ENCODE results near the gene MEX3D. TPM values are rescaled to one million over a fixed set of nuclear protein-coding genes. Genes with fewer than 3 reads are reported as not detected.

Gene MEX3D
- total RNA-seq, 4 donors from 2014 or later = 20.8 to 100 (median 27.8) TPM

DNA sequence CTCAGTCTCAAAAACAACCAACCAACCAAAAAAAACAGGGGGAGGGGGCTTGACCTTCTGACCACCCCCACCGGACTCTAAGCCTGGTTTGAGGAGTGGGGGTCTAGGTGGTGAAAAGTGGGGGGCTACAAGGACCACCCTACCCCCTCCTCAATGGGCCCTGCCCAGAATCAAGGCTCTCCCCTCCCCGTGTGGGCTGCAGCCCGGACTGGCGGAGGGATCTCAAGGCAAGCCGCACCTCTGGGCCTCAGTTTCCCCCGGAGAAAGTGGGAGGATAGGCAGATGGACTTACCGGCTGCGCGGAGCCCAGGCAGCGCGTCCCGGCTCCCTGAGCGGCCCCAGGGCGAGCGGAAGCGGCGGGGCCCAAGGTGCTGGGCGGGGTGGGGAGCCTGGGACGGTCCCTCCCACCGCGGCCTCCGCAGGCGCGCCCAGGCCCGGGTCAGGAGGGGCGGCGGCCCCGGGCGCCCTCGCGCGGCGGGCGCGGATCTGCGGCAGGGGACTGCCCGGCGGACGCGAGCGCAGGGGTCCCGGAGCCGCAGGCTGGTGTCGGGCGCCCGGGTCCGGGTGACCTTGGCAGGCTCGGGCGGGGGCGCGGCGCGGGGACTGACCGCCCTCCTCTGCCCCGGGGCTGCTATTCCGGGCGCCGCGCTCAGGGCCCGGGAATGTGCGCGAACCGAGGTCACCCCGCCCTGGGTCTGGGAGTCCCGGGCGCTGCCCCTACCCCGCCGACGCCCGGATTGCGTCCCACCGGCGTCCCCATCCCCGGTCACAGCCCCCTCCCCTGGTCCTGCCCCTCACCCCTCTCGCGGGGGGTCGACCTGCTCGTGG lies 55.2 kb downstream of the MEX3D start, which contains the start of gene ADAMTSL5:
Gene ADAMTSL5 (minus strand): TSS at position 349 of the 828 bp plus-strand sequence. CDS start 2,076 bp downstream, outside the sequence.
- TF ChIP-seq EP300 (IDR thresholded peaks at IDR 0.05; ENCODE audit: low read depth) = no peak
- peak in 1 of 3 donors; percentile 44 for TF ChIP-seq POLR2AphosphoS5 (IDR thresholded peaks at IDR 0.05)
- no peak for TF ChIP-seq POLR2A (IDR thresholded peaks at IDR 0.05)
- TF ChIP-seq, protein P1, sequence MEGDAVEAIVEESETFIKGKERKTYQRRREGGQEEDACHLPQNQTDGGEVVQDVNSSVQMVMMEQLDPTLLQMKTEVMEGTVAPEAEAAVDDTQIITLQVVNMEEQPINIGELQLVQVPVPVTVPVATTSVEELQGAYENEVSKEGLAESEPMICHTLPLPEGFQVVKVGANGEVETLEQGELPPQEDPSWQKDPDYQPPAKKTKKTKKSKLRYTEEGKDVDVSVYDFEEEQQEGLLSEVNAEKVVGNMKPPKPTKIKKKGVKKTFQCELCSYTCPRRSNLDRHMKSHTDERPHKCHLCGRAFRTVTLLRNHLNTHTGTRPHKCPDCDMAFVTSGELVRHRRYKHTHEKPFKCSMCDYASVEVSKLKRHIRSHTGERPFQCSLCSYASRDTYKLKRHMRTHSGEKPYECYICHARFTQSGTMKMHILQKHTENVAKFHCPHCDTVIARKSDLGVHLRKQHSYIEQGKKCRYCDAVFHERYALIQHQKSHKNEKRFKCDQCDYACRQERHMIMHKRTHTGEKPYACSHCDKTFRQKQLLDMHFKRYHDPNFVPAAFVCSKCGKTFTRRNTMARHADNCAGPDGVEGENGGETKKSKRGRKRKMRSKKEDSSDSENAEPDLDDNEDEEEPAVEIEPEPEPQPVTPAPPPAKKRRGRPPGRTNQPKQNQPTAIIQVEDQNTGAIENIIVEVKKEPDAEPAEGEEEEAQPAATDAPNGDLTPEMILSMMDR (IDR thresholded peaks at IDR 0.05) = no peak
- Histone ChIP-seq H3K27me3 (peaks cover 47% of the 10 kb centered on the region), H3K27ac (peak within 1 kb of the TSS; percentile 77 to 82 (median 80)), H3K4me1 (peaks cover 0 to 24% (median 11%) of the 10 kb centered on the region in 4 donors), H3K36me3 (no peaks in the 10 kb centered on the region), H3K4me3 (peak within 1 kb of the TSS; percentile 38 to 66 (median 52)), H3K9me3 (no peaks in the 10 kb centered on the region)
- intact Hi-C loops (cut with DNase I; ENCODE audit: low total_unique reads) (no loop called here), in situ Hi-C loops (cut with MboI; ENCODE audit: low pct_ligation_motif_present in 1 of 4, low pct_unique_long_range_greater_than_20kb in 1 of 4, low sequenced_read_pairs in 3 of 4) (no loop called here)
- peak; percentile 84 for DNase-seq
- 1 to 17% methylated on average over 1 to 60 of the region's 78 CpGs for WGBS, 2 donors (ENCODE audit: low coverage in 1 of 2)

DNA sequence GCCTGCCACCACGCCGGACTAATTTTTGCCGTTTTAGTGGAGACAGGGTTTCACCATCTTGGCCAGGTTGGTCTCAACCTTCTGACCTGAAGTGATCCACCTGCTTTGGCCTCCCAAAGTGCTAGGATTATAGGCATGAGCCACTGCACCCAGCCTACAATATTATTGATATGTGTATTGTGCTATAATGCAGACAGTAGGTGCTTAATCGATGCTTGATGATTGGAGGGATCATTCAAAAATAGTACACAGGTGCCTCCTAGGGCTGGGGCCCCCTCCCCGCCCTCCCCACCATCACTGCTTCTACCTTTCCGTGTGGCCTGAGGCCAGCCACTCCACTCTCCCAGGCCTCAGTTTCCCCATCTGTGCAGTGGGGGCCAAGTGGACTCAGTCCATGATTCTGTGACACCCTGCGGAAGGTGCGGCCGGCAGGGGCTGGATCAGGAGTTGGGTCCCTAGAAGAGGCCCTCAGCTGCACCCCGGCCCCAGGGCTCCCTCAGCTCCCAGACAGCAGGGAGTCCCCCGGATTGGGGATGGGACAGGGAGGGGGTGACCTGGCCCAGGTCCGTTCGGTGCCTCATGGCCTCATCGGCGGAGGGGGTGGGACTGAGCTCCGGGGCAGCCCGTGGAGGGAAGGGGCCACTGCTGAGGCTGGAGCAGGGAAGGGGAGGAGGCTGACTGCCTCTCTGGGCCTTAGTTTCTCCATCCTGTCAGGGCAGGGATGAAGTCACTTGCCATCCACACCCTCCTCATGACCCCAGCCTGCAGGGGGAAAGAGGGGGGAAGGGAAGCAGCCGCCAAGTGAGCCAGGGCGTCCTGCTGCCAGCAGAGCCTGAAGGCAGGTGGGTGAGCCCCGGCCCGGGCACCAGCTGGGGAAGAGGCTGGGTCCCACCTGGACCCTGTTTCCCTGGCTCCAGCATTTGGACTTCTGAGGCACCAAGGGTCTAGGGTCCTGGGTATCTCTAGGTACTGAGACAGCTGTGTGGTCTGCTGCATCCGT lies 56.5 kb downstream of the MEX3D start:
- no peak for DNase-seq
- in situ Hi-C loops (cut with MboI; ENCODE audit: low pct_ligation_motif_present in 1 of 4, low pct_unique_long_range_greater_than_20kb in 1 of 4, low sequenced_read_pairs in 3 of 4) = no loop called here
- no peaks in the 10 kb centered on the region for H3K9me3 ChIP-seq
- H3K27me3 ChIP-seq = peaks cover 47% of the 10 kb centered on the region
- no peaks in the 10 kb centered on the region for H3K36me3 ChIP-seq
- 54% methylated on average over 14 of the region's 22 CpGs; no CpG with 5 or more reads in 1 of the 2 donors for WGBS, 2 donors (ENCODE audit: low coverage in 1 of 2)
- peaks cover 5 to 25% (median 13%) of the 10 kb centered on the region in 4 donors for H3K4me1 ChIP-seq
- no peak overlapping the region for H3K4me3 ChIP-seq
- intact Hi-C loops (cut with DNase I; ENCODE audit: low total_unique reads) = no loop called here
- peak overlapping the region in 1 of 4 donors; percentile 79 for H3K27ac ChIP-seq
- no peak for TF ChIP-seq POLR2A (IDR thresholded peaks at IDR 0.05)

DNA sequence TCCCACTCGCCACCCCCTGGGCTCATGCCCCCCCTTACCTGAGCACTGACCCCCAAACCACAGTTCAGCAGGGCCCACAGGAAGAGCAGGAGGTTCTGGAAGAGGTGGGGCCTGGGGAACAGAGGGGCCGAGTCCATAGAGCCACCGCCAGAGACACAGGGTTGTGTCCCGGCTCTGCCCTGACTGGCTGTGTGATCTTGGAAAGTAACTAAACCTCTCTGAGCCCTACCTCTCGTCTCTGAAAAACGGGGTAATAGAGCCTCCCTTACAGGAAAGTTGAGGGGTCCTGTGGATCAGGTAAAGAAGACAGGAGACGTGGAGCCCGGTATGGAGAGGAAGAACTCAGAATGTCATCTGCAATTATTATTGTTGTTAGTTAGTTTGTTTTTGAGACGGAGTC lies 57.3 kb downstream of the MEX3D start:
- Histone ChIP-seq H3K4me3 (no peak overlapping the region), H3K4me1 (peaks cover 5 to 25% (median 13%) of the 10 kb centered on the region in 4 donors), H3K36me3 (no peaks in the 10 kb centered on the region), H3K9me3 (no peaks in the 10 kb centered on the region), H3K27ac (no peak overlapping the region), H3K27me3 (peaks cover 47% of the 10 kb centered on the region)
- intact Hi-C loops (cut with DNase I; ENCODE audit: low total_unique reads) = no loop called here
- no peak for DNase-seq
- in situ Hi-C loops (cut with MboI; ENCODE audit: low pct_ligation_motif_present in 1 of 4, low pct_unique_long_range_greater_than_20kb in 1 of 4, low sequenced_read_pairs in 3 of 4) = no loop called here
- 27 to 80% methylated on average over 1 to 9 of the region's 9 CpGs for WGBS, 2 donors (ENCODE audit: low coverage in 1 of 2)
- TF ChIP-seq, protein P1 (IDR thresholded peaks at IDR 0.05) = no peak
- no peak for TF ChIP-seq POLR2AphosphoS5 (IDR thresholded peaks at IDR 0.05)
- TF ChIP-seq POLR2A (IDR thresholded peaks at IDR 0.05) = no peak
- no peak for TF ChIP-seq EP300 (IDR thresholded peaks at IDR 0.05; ENCODE audit: low read depth)

- in situ Hi-C loops (cut with MboI; ENCODE audit: low pct_ligation_motif_present in 1 of 4, low pct_unique_long_range_greater_than_20kb in 1 of 4, low sequenced_read_pairs in 3 of 4) (no loop called here), intact Hi-C loops (cut with DNase I; ENCODE audit: low total_unique reads) (no loop called here)
- H3K4me1 ChIP-seq = peaks cover 5 to 25% (median 13%) of the 10 kb centered on the region in 4 donors
- WGBS, 2 donors (ENCODE audit: low coverage in 1 of 2) = 27% methylated on average over 8 of the region's 25 CpGs; no CpG with 5 or more reads in 1 of the 2 donors
- H3K36me3 ChIP-seq = no peaks in the 10 kb centered on the region
- no peak for TF ChIP-seq POLR2A (IDR thresholded peaks at IDR 0.05)
- H3K4me3 ChIP-seq = no peak overlapping the region
- DNase-seq = no peak
- no peaks in the 10 kb centered on the region for H3K9me3 ChIP-seq
- no peak overlapping the region for H3K27ac ChIP-seq
- peaks cover 47% of the 10 kb centered on the region for H3K27me3 ChIP-seq
Observed at GRCh38 chr19:1510442-1510806, 57.7 kb downstream of the MEX3D start.
